Parathyroid adenoma (tissue), 2 donors: Measurements from ENCODE around the gene ZNHIT3.

Source experiments
- H2AFZ ChIP-seq: fragments of 300-600 bp; sonication (generic); one replicate; pipeline ENCODE4 v1.7.0; 2017; ENCODE audit warnings: antibody characterized with exemption, mild to moderate bottlenecking
- H3K27ac ChIP-seq: fragments of 300-600 bp; sonication (generic); one replicate; pipeline ENCODE4 v1.7.0; 2017
- H3K27me3 ChIP-seq: fragments of 300-600 bp; sonication (generic); one replicate; pipeline ENCODE4 v1.7.0; 2017; ENCODE audit warnings: low read length; ENCODE audit not compliant: control insufficient read depth, insufficient read depth
- H3K36me3 ChIP-seq: fragments of 300-600 bp; sonication (generic); one replicate; pipeline ENCODE4 v1.7.0; 2017; ENCODE audit warnings: low read length; ENCODE audit not compliant: control insufficient read depth, insufficient read depth
- H3K4me1 ChIP-seq: fragments of 300-600 bp; sonication (generic); one replicate; pipeline ENCODE4 v1.7.0; 2017; ENCODE audit warnings: control low read depth
- H3K4me2 ChIP-seq: fragments of 300-600 bp; sonication (generic); one replicate; pipeline ENCODE4 v1.7.0; 2017; ENCODE audit warnings: low read length
- H3K4me3 ChIP-seq: fragments of 300-600 bp; sonication (generic); one replicate; pipeline ENCODE4 v1.7.0; 2017; ENCODE audit warnings: low read depth, low read length
- H3K79me2 ChIP-seq: fragments of 300-600 bp; sonication (generic); one replicate; pipeline ENCODE4 v1.7.0; 2017; ENCODE audit warnings: control low read depth
- H3K9ac ChIP-seq: fragments of 300-600 bp; sonication (generic); one replicate; pipeline ENCODE4 v1.7.0; 2017; ENCODE audit warnings: mild to moderate bottlenecking
- H3K9me3 ChIP-seq: fragments of 300-600 bp; sonication (generic); one replicate; pipeline ENCODE4 v1.7.0; 2017; ENCODE audit warnings: low read length; ENCODE audit not compliant: control insufficient read depth
- TF ChIP-seq, protein P1 (sequence below): fragments of 300-600 bp; sonication (generic); IDR thresholded peaks from one replicate; pipeline ENCODE4 v1.7.0; 2017; ENCODE audit warnings: antibody characterized with exemption, mild to moderate bottlenecking
- donor health status: primary hyperparathyroidism.

Gene ZNHIT3

DNA sequence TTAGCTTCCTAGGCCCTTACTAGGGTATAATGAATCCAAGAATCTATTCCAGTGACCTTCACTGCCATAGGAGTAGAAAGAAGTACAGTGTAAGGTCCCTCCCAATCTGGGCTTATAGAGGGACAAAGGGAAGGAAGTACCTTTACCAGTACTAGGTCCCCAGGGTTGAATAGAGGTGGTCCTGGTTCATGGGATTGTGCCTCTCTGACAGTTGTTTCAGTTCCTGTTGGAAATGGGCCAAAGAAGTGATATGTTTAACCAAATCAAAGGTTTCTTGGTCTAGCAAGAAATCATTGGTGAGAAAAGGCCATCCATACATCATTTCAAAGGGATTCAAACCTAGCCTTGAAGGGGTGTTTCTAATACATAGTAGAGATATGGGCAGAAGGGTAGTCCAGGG lies 16.0 kb upstream of the ZNHIT3 start:
- H3K9me3 ChIP-seq = no peaks in the 10 kb centered on the region
- no peak overlapping the region for H3K27ac ChIP-seq
- H3K4me3 ChIP-seq = no peak overlapping the region
- H3K4me1 ChIP-seq = no peaks in the 10 kb centered on the region
- TF ChIP-seq, protein P1, sequence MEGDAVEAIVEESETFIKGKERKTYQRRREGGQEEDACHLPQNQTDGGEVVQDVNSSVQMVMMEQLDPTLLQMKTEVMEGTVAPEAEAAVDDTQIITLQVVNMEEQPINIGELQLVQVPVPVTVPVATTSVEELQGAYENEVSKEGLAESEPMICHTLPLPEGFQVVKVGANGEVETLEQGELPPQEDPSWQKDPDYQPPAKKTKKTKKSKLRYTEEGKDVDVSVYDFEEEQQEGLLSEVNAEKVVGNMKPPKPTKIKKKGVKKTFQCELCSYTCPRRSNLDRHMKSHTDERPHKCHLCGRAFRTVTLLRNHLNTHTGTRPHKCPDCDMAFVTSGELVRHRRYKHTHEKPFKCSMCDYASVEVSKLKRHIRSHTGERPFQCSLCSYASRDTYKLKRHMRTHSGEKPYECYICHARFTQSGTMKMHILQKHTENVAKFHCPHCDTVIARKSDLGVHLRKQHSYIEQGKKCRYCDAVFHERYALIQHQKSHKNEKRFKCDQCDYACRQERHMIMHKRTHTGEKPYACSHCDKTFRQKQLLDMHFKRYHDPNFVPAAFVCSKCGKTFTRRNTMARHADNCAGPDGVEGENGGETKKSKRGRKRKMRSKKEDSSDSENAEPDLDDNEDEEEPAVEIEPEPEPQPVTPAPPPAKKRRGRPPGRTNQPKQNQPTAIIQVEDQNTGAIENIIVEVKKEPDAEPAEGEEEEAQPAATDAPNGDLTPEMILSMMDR = no peak
- no peak overlapping the region for H3K4me2 ChIP-seq
- H3K36me3 ChIP-seq = no peaks in the 10 kb centered on the region
- no peaks in the 10 kb centered on the region for H3K27me3 ChIP-seq
- H2AFZ ChIP-seq = no peak overlapping the region
- H3K79me2 ChIP-seq = no peaks in the 10 kb centered on the region
- no peak overlapping the region for H3K9ac ChIP-seq

DNA sequence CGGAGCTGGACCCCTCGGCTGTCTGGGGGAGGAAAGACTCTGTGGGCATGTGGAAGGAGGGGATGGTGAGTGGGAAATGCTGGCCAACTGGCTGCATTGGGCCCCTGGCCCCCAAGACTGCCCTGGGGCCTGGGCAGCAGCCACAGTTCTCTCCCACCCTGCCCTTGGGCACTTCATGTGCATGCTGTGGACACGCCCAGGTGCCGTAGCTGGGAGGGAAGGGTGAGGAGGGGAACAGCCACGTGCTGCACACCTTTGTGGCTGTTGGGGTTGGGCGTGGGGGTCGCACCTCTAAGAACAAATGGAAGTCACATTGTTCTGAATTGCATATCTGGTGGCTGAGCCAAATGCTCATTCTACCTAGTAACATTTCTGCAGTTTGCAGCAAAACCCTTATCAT lies 11.9 kb upstream of the ZNHIT3 start:
- TF ChIP-seq, protein P1 = no peak
- Histone ChIP-seq H3K4me2 (no peak overlapping the region), H3K9me3 (no peaks in the 10 kb centered on the region), H3K27ac (no peak overlapping the region), H3K4me3 (no peak overlapping the region), H3K9ac (no peak overlapping the region), H3K4me1 (no peaks in the 10 kb centered on the region), H3K36me3 (no peaks in the 10 kb centered on the region), H3K27me3 (no peaks in the 10 kb centered on the region), H2AFZ (no peak overlapping the region), H3K79me2 (no peaks in the 10 kb centered on the region)

DNA sequence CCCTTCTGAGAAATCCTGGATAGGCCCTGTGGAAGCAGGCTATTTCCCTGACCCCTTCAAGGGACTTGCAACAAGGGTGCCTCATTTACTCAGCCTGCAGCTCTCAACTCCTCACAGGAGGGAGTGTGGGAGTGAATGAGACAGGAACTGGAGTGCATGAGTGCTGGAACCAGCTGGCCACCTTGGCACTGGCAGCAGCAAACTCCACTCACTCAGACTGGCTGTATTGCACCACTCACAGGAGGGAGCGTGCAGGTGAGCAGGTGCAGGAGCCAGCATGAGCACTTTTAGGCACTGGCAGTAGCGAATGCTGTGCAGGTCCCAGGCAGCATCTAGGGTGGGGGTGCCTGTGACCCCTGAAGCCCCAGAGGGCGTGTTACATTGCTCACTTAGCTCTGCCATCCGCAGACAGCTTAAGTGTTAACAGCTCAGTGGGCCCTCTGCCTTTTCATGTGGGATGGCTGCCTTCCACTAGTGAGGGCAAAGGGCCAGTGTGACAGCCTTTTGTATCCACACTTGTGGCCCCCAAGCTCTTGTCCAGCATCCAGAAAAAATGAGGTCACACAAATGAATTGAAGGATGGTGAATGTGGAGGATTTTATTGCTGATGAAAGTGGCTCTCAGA lies 11.0 kb upstream of the ZNHIT3 start:
- Histone ChIP-seq H3K4me2 (no peak overlapping the region), H3K4me3 (no peak overlapping the region), H3K79me2 (no peaks in the 10 kb centered on the region), H3K9ac (no peak overlapping the region), H3K9me3 (no peaks in the 10 kb centered on the region), H3K36me3 (no peaks in the 10 kb centered on the region), H2AFZ (no peak overlapping the region), H3K4me1 (no peaks in the 10 kb centered on the region), H3K27ac (no peak overlapping the region), H3K27me3 (no peaks in the 10 kb centered on the region)
- TF ChIP-seq, protein P1 = no peak

DNA sequence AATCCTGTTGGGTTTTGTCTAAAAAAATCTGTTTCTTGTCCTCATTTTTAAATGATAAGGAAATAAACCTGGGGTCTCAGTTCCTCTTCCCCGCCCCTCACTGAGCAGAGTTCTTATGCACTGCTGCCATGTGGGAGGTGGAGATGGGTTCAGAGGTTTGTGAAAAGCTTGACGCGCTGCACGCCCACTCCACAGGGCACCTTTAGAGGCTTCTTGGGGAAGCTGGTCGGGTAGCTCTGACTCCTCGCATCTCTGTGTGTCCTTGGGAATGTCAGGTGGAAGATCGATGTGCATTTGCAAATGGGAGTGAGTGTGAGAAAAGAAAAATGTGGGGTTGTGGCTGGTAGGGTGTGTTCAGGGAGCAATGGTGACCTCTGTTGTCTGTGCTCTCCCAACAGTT lies 4.7 kb upstream of the ZNHIT3 start:
- H3K4me2 ChIP-seq = no peak overlapping the region
- no peaks in the 10 kb centered on the region for H3K9me3 ChIP-seq
- H3K27me3 ChIP-seq = no peaks in the 10 kb centered on the region
- peaks cover 3% of the 10 kb centered on the region for H3K4me1 ChIP-seq
- TF ChIP-seq, protein P1 = no peak
- no peak overlapping the region for H3K27ac ChIP-seq
- peaks cover under 1% of the 10 kb centered on the region for H3K79me2 ChIP-seq
- no peaks in the 10 kb centered on the region for H3K36me3 ChIP-seq
- no peak overlapping the region for H3K9ac ChIP-seq
- H2AFZ ChIP-seq = no peak overlapping the region
- H3K4me3 ChIP-seq = no peak overlapping the region
